ENCODE data around the gene TMEM126A. TPM values are rescaled to one million over a fixed set of nuclear protein-coding genes. Genes with fewer than 3 reads are reported as not detected.
"Not testable (repeated sequence)": the region's sequence is repeated elsewhere in the genome, so short reads cannot be mapped to it uniquely, and the experiment has no call there.

TMEM126A gene
- polyA plus RNA-seq, 1 donor: 48.6 TPM

- peaks cover 24% of the 10 kb centered on the region for H3K36me3 ChIP-seq (ENCODE audit: control insufficient read depth, insufficient read depth, low read length)
- H3K27me3 ChIP-seq (ENCODE audit: control insufficient read depth, insufficient read depth, low read length); H3K27ac ChIP-seq (ENCODE audit: low read length); H3K4me3 ChIP-seq (ENCODE audit: low read length); DNase-seq; H3K4me1 ChIP-seq (ENCODE audit: control insufficient read depth, insufficient read depth, low read length); H3K9me3 ChIP-seq (ENCODE audit: control insufficient read depth, low read depth, low read length): not testable (repeated sequence)
- no CpG with 5 or more reads among the region's 4 CpGs for WGBS (ENCODE audit: insufficient coverage, low lambda C conversion rate)
These were observed 6.6 kb downstream of the TMEM126A start for GRCh38 chr11:85654343-85654742.

GRCh38 chr11:85656777-85657176 is 9.0 kb downstream of the TMEM126A start:
- no CpG with 5 or more reads among the region's 1 CpG for WGBS (ENCODE audit: insufficient coverage, low lambda C conversion rate)
- no peak overlapping the region for H3K27ac ChIP-seq (ENCODE audit: low read length)

GRCh38 chr11:85658180-85658579 is 10.4 kb downstream of the TMEM126A start:
- Histone ChIP-seq H3K27ac (ENCODE audit: low read length) (no peak overlapping the region), H3K27me3 (ENCODE audit: control insufficient read depth, insufficient read depth, low read length) (no peaks in the 10 kb centered on the region), H3K4me1 (ENCODE audit: control insufficient read depth, insufficient read depth, low read length) (peaks cover 6% of the 10 kb centered on the region), H3K36me3 (ENCODE audit: control insufficient read depth, insufficient read depth, low read length) (peaks cover 31% of the 10 kb centered on the region), H3K9me3 (ENCODE audit: control insufficient read depth, low read depth, low read length) (no peaks in the 10 kb centered on the region), H3K4me3 (ENCODE audit: low read length) (no peak overlapping the region)
- DNase-seq: no peak
- no CpG with 5 or more reads among the region's 1 CpG for WGBS (ENCODE audit: insufficient coverage, low lambda C conversion rate)

More at GRCh38 chr11:85656777-85657176, 9.0 kb downstream of the TMEM126A start:
- DNase-seq: no peak
- H3K27me3 ChIP-seq (ENCODE audit: control insufficient read depth, insufficient read depth, low read length): no peaks in the 10 kb centered on the region
- H3K4me3 ChIP-seq (ENCODE audit: low read length): no peak overlapping the region
- no peaks in the 10 kb centered on the region for H3K9me3 ChIP-seq (ENCODE audit: control insufficient read depth, low read depth, low read length)
- peaks cover 6% of the 10 kb centered on the region for H3K4me1 ChIP-seq (ENCODE audit: control insufficient read depth, insufficient read depth, low read length)
- H3K36me3 ChIP-seq (ENCODE audit: control insufficient read depth, insufficient read depth, low read length): peaks cover 26% of the 10 kb centered on the region

- Histone ChIP-seq H3K36me3 (ENCODE audit: control insufficient read depth, insufficient read depth, low read length) (peaks cover 18% of the 10 kb centered on the region), H3K4me3 (ENCODE audit: low read length) (peak overlapping the region; percentile 98), H3K27me3 (ENCODE audit: control insufficient read depth, insufficient read depth, low read length) (no peaks in the 10 kb centered on the region), H3K27ac (ENCODE audit: low read length) (no peak overlapping the region), H3K9me3 (ENCODE audit: control insufficient read depth, low read depth, low read length) (no peaks in the 10 kb centered on the region), H3K4me1 (ENCODE audit: control insufficient read depth, insufficient read depth, low read length) (peaks cover 9% of the 10 kb centered on the region)
- WGBS (ENCODE audit: insufficient coverage, low lambda C conversion rate): 7% methylated on average over 3 of the region's 4 CpGs
- DNase-seq: no peak
These were observed 14.4 kb downstream of the TMEM126A start for GRCh38 chr11:85661972-85662664.

GRCh38 chr11:85663080-85663752 is 15.4 kb downstream of the TMEM126A start:
- peaks cover 13% of the 10 kb centered on the region for H3K36me3 ChIP-seq (ENCODE audit: control insufficient read depth, insufficient read depth, low read length)
- no peaks in the 10 kb centered on the region for H3K9me3 ChIP-seq (ENCODE audit: control insufficient read depth, low read depth, low read length)
- H3K4me1 ChIP-seq (ENCODE audit: control insufficient read depth, insufficient read depth, low read length): peaks cover 9% of the 10 kb centered on the region
- peak overlapping the region; percentile 99 for H3K27ac ChIP-seq (ENCODE audit: low read length)
- DNase-seq: peak in 1 of 2 donors; percentile 30
- whole genome bisulfite sequencing (ENCODE audit: insufficient coverage, low lambda C conversion rate): 0% methylated on average over 3 of the region's 10 CpGs
- H3K4me3 ChIP-seq (ENCODE audit: low read length): peak overlapping the region; percentile 98
- H3K27me3 ChIP-seq (ENCODE audit: control insufficient read depth, insufficient read depth, low read length): no peaks in the 10 kb centered on the region

GRCh38 chr11:85663753-85664614 is 16.2 kb downstream of the TMEM126A start:
- peak; percentile 76 to 87 for DNase-seq
- peak overlapping the region; percentile 99 for H3K27ac ChIP-seq (ENCODE audit: low read length)
- H3K36me3 ChIP-seq (ENCODE audit: control insufficient read depth, insufficient read depth, low read length): peaks cover 13% of the 10 kb centered on the region
- no peaks in the 10 kb centered on the region for H3K27me3 ChIP-seq (ENCODE audit: control insufficient read depth, insufficient read depth, low read length)
- WGBS (ENCODE audit: insufficient coverage, low lambda C conversion rate): no CpG with 5 or more reads among the region's 73 CpGs
- peaks cover 9% of the 10 kb centered on the region for H3K4me1 ChIP-seq (ENCODE audit: control insufficient read depth, insufficient read depth, low read length)
- peak overlapping the region; percentile 98 for H3K4me3 ChIP-seq (ENCODE audit: low read length)
- H3K9me3 ChIP-seq (ENCODE audit: control insufficient read depth, low read depth, low read length): no peaks in the 10 kb centered on the region

GRCh38 chr11:85664615-85665481 is 17.1 kb downstream of the TMEM126A start, which contains the start of gene CREBZF:
Gene CREBZF, minus strand, starts transcription at chr11:85665129. Its CDS starts 254 bp downstream, at chr11:85664875.
- Histone ChIP-seq H3K27me3 (ENCODE audit: control insufficient read depth, insufficient read depth, low read length) (no peaks in the 10 kb centered on the region), H3K4me3 (ENCODE audit: low read length) (peak within 1 kb of the TSS; percentile 98), H3K36me3 (ENCODE audit: control insufficient read depth, insufficient read depth, low read length) (peaks cover 10% of the 10 kb centered on the region), H3K9me3 (ENCODE audit: control insufficient read depth, low read depth, low read length) (no peaks in the 10 kb centered on the region), H3K27ac (ENCODE audit: low read length) (peak within 1 kb of the TSS; percentile 99), H3K4me1 (ENCODE audit: control insufficient read depth, insufficient read depth, low read length) (peaks cover 9% of the 10 kb centered on the region)
- no CpG with 5 or more reads among the region's 67 CpGs for WGBS (ENCODE audit: insufficient coverage, low lambda C conversion rate)
- peak; percentile 93 to 96 for DNase-seq

GRCh38 chr11:85665733-85666132 is 18.0 kb downstream of the TMEM126A start:
- Histone ChIP-seq H3K4me1 (ENCODE audit: control insufficient read depth, insufficient read depth, low read length) (peaks cover 9% of the 10 kb centered on the region), H3K4me3 (ENCODE audit: low read length) (no peak overlapping the region), H3K36me3 (ENCODE audit: control insufficient read depth, insufficient read depth, low read length) (peaks cover 5% of the 10 kb centered on the region), H3K27me3 (ENCODE audit: control insufficient read depth, insufficient read depth, low read length) (no peaks in the 10 kb centered on the region), H3K27ac (ENCODE audit: low read length) (peak overlapping the region; percentile 99), H3K9me3 (ENCODE audit: control insufficient read depth, low read depth, low read length) (no peaks in the 10 kb centered on the region)
- DNase-seq: peak in 1 of 2 donors; percentile 82
- 35% methylated on average over 3 of the region's 5 CpGs for WGBS (ENCODE audit: insufficient coverage, low lambda C conversion rate)

GRCh38 chr11:85666687-85667086 is 18.9 kb downstream of the TMEM126A start:
- H3K27me3 ChIP-seq (ENCODE audit: control insufficient read depth, insufficient read depth, low read length): no peaks in the 10 kb centered on the region
- no peak overlapping the region for H3K27ac ChIP-seq (ENCODE audit: low read length)
- H3K36me3 ChIP-seq (ENCODE audit: control insufficient read depth, insufficient read depth, low read length): peaks cover 5% of the 10 kb centered on the region
- H3K4me3 ChIP-seq (ENCODE audit: low read length): no peak overlapping the region
- no peaks in the 10 kb centered on the region for H3K9me3 ChIP-seq (ENCODE audit: control insufficient read depth, low read depth, low read length)
- no CpG with 5 or more reads among the region's 3 CpGs for WGBS (ENCODE audit: insufficient coverage, low lambda C conversion rate)
- peaks cover 7% of the 10 kb centered on the region for H3K4me1 ChIP-seq (ENCODE audit: control insufficient read depth, insufficient read depth, low read length)
- DNase-seq: no peak

All from large intestine (tissue), 3 donors.